ENCODE results near the gene LYPD6B.
A peak's percentile ranks its signal among the peaks of the same experiment; 100 is the strongest.

LYPD6B gene

GRCh38 chr2:149258531-149258930 lies 220.0 kb downstream of the LYPD6B start:
- no peak for DNase-seq (ENCODE audit: low read depth)
- TF ChIP-seq, protein P1, sequence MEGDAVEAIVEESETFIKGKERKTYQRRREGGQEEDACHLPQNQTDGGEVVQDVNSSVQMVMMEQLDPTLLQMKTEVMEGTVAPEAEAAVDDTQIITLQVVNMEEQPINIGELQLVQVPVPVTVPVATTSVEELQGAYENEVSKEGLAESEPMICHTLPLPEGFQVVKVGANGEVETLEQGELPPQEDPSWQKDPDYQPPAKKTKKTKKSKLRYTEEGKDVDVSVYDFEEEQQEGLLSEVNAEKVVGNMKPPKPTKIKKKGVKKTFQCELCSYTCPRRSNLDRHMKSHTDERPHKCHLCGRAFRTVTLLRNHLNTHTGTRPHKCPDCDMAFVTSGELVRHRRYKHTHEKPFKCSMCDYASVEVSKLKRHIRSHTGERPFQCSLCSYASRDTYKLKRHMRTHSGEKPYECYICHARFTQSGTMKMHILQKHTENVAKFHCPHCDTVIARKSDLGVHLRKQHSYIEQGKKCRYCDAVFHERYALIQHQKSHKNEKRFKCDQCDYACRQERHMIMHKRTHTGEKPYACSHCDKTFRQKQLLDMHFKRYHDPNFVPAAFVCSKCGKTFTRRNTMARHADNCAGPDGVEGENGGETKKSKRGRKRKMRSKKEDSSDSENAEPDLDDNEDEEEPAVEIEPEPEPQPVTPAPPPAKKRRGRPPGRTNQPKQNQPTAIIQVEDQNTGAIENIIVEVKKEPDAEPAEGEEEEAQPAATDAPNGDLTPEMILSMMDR (conservative IDR thresholded peaks at IDR 0.05; ENCODE audit: low read length) = peak; percentile 8; the same call in 1 of the 2 replicates

GRCh38 chr2:149259136-149259535 lies 220.6 kb downstream of the LYPD6B start:
- DNase-seq (ENCODE audit: low read depth) = no peak
- no peak overlapping the region for H3K4me3 ChIP-seq (ENCODE audit: low read length)
- TF ChIP-seq, protein P1 (conservative IDR thresholded peaks at IDR 0.05; ENCODE audit: low read length) = no peak

More at GRCh38 chr2:149258531-149258930, 220.0 kb downstream of the LYPD6B start:
- H3K4me3 ChIP-seq (ENCODE audit: low read length) = no peak overlapping the region

DNA sequence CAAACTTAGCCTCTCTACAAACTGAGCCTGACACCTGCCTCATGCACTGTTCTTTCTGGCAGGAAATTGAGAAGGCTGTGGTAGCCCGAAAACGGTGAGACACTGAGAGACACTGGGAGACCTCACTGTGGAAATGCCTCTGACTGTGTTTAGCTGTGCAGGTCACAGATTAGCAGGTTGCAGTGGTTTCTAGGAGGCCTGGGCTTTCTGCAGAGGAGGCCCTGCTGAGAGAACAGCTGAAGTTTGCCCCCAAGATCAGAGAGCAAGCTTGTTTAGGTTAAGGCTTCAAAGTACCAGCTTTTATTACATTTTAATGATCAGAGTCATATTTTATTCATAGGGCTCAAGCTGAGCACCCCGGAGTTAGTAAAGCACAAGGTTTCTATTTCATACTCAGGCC lies 223.2 kb downstream of the LYPD6B start:
- no peak overlapping the region for H3K4me3 ChIP-seq (ENCODE audit: low read length)
- no peak for DNase-seq (ENCODE audit: low read depth)
- TF ChIP-seq, protein P1 (conservative IDR thresholded peaks at IDR 0.05; ENCODE audit: low read length) = no peak

All from AG10803 (cell line).